Activated CD4-positive, alpha-beta memory T cell treated with anti-CD3 and anti-CD28 coated beads for 36 hours (primary cell): ENCODE data around the gene KCNIP1. TPM values are rescaled to one million over a fixed set of nuclear protein-coding genes. Genes with fewer than 3 reads are reported as not detected.

Experiments
- CTCF ChIA-PET: fragments of 350-600 bp; sonication (Branson Sonifier 250); formaldehyde crosslinking; loops from one replicate; lab custom pipeline; 2021; ENCODE audit warnings: antibody characterized with exemption, inconsistent platforms; lab: Charles Lee
- POLR2A ChIA-PET: fragments of 350-600 bp; sonication (Branson Sonifier 250); formaldehyde crosslinking; loops from one replicate; lab custom pipeline; 2021; ENCODE audit warnings: antibody characterized with exemption; lab: Charles Lee
- DNase-seq: peaks from one replicate; pipeline ENCODE4 v3.0.0-alpha.2; 2020
- H3K27ac Mint-ChIP-seq: one replicate; pipeline ENCODE4 v1.8.0; 2021; ENCODE audit warnings: mixed read lengths
- H3K27me3 Mint-ChIP-seq: one replicate; pipeline ENCODE4 v1.8.0; 2021; ENCODE audit warnings: mixed read lengths
- H3K36me3 Mint-ChIP-seq: one replicate; pipeline ENCODE4 v1.8.0; 2021; ENCODE audit warnings: mixed read lengths
- H3K4me1 Mint-ChIP-seq: one replicate; pipeline ENCODE4 v1.8.0; 2021; ENCODE audit warnings: low read depth, mixed read lengths
- H3K4me3 Mint-ChIP-seq: one replicate; pipeline ENCODE4 v1.8.0; 2021; ENCODE audit warnings: mild to moderate bottlenecking, mixed read lengths
- H3K9me3 Mint-ChIP-seq: one replicate; pipeline ENCODE4 v1.8.0; 2021; ENCODE audit warnings: mixed read lengths
- intact Hi-C: fragments of 100-400 bp; cut with micrococcal nuclease; formaldehyde crosslinking; loops from one replicate; pipeline ENCODE4 v1.15.1; 2023
- total RNA-seq, 2 experiments: library from RNA; stranded (reverse); gene quantifications; one replicate each; pipeline ENCODE4 v1.2.3, GENCODE V29; 2021

Gene KCNIP1
- total RNA-seq, 2 experiments from 2014 or later, result not detected

GRCh38 chr5:170485616-170485911 lies 18.3 kb upstream of the KCNIP1 start:
- Mint-ChIP-seq H3K27ac (no peak overlapping the region), H3K4me1 (no peaks in the 10 kb centered on the region), H3K36me3 (no peaks in the 10 kb centered on the region), H3K4me3 (no peak overlapping the region), H3K9me3 (no peaks in the 10 kb centered on the region), H3K27me3 (peaks cover 9% of the 10 kb centered on the region)
- DNase-seq, result no peak
- intact Hi-C loops, result no loop called here
- POLR2A ChIA-PET, result no interaction called here
- CTCF ChIA-PET, result no interaction called here

- POLR2A ChIA-PET, result no interaction called here
These were observed 17.4 kb upstream of the KCNIP1 start for GRCh38 chr5:170486371-170486770.

GRCh38 chr5:170488570-170488969 lies 15.2 kb upstream of the KCNIP1 start:
- ChIA-PET POLR2A (no interaction called here), CTCF (no interaction called here)
- peaks cover 9% of the 10 kb centered on the region for H3K27me3 Mint-ChIP-seq
- H3K9me3 Mint-ChIP-seq, result no peaks in the 10 kb centered on the region
- no peaks in the 10 kb centered on the region for H3K36me3 Mint-ChIP-seq
- no peak for DNase-seq
- intact Hi-C loops, result no loop called here
- no peak overlapping the region for H3K27ac Mint-ChIP-seq
- H3K4me3 Mint-ChIP-seq, result no peak overlapping the region
- no peaks in the 10 kb centered on the region for H3K4me1 Mint-ChIP-seq

More at GRCh38 chr5:170486371-170486770, 17.4 kb upstream of the KCNIP1 start:
- CTCF ChIA-PET, result no interaction called here
- no peak overlapping the region for H3K4me3 Mint-ChIP-seq
- peaks cover 9% of the 10 kb centered on the region for H3K27me3 Mint-ChIP-seq
- DNase-seq, result no peak
- H3K4me1 Mint-ChIP-seq, result no peaks in the 10 kb centered on the region
- no peak overlapping the region for H3K27ac Mint-ChIP-seq
- H3K9me3 Mint-ChIP-seq, result no peaks in the 10 kb centered on the region
- intact Hi-C loops, result no loop called here
- no peaks in the 10 kb centered on the region for H3K36me3 Mint-ChIP-seq

- Mint-ChIP-seq H3K4me3 (no peak overlapping the region), H3K27me3 (peaks cover 13% of the 10 kb centered on the region)
These were observed 14.6 kb upstream of the KCNIP1 start for GRCh38 chr5:170489199-170489598.

GRCh38 chr5:170490381-170490780 lies 13.4 kb upstream of the KCNIP1 start:
- Mint-ChIP-seq H3K4me1 (no peaks in the 10 kb centered on the region), H3K9me3 (no peaks in the 10 kb centered on the region), H3K36me3 (no peaks in the 10 kb centered on the region), H3K4me3 (no peak overlapping the region), H3K27me3 (peaks cover 15% of the 10 kb centered on the region), H3K27ac (no peak overlapping the region)
- POLR2A ChIA-PET, result no interaction called here
- no peak for DNase-seq
- intact Hi-C loops, result no loop called here
- CTCF ChIA-PET, result no interaction called here

More at GRCh38 chr5:170489199-170489598, 14.6 kb upstream of the KCNIP1 start:
- ChIA-PET POLR2A (no interaction called here), CTCF (no interaction called here)
- no peak for DNase-seq
- intact Hi-C loops, result no loop called here
- H3K9me3 Mint-ChIP-seq, result no peaks in the 10 kb centered on the region
- no peak overlapping the region for H3K27ac Mint-ChIP-seq
- H3K36me3 Mint-ChIP-seq, result no peaks in the 10 kb centered on the region
- H3K4me1 Mint-ChIP-seq, result no peaks in the 10 kb centered on the region

GRCh38 chr5:170491479-170491878 lies 12.3 kb upstream of the KCNIP1 start:
- Mint-ChIP-seq H3K36me3 (no peaks in the 10 kb centered on the region), H3K4me3 (no peak overlapping the region), H3K4me1 (no peaks in the 10 kb centered on the region), H3K27me3 (peaks cover 24% of the 10 kb centered on the region), H3K9me3 (no peaks in the 10 kb centered on the region), H3K27ac (no peak overlapping the region)
- DNase-seq, result no peak
- POLR2A ChIA-PET, result no interaction called here
- intact Hi-C loops, result no loop called here
- CTCF ChIA-PET, result interaction anchor here (1.4 kb wide), 1 partner anchor 57 kb away, joined by 6 read pairs; no protein-coding TSS in a partner anchor

GRCh38 chr5:170493028-170493820 lies 10.6 kb upstream of the KCNIP1 start:
- POLR2A ChIA-PET, result no interaction called here
- CTCF ChIA-PET, result no interaction called here
- H3K4me3 Mint-ChIP-seq, result no peak overlapping the region
- intact Hi-C loops, result no loop called here
- peaks cover 32% of the 10 kb centered on the region for H3K27me3 Mint-ChIP-seq
- no peak for DNase-seq
- H3K9me3 Mint-ChIP-seq, result no peaks in the 10 kb centered on the region
- no peaks in the 10 kb centered on the region for H3K36me3 Mint-ChIP-seq
- H3K4me1 Mint-ChIP-seq, result no peaks in the 10 kb centered on the region
- H3K27ac Mint-ChIP-seq, result no peak overlapping the region

GRCh38 chr5:170494041-170494440 lies 9.8 kb upstream of the KCNIP1 start:
- H3K4me3 Mint-ChIP-seq, result no peak overlapping the region
- H3K4me1 Mint-ChIP-seq, result no peaks in the 10 kb centered on the region
- CTCF ChIA-PET, result no interaction called here
- no peak overlapping the region for H3K27ac Mint-ChIP-seq
- intact Hi-C loops, result no loop called here
- no peaks in the 10 kb centered on the region for H3K36me3 Mint-ChIP-seq
- H3K27me3 Mint-ChIP-seq, result peaks cover 29% of the 10 kb centered on the region
- no peaks in the 10 kb centered on the region for H3K9me3 Mint-ChIP-seq
- POLR2A ChIA-PET, result no interaction called here
- DNase-seq, result no peak

- H3K4me3 Mint-ChIP-seq, result no peak overlapping the region
- POLR2A ChIA-PET, result no interaction called here
- CTCF ChIA-PET, result interaction anchor here (1.6 kb wide), 1 partner anchor 61 kb away, joined by 4 read pairs; no protein-coding TSS in a partner anchor
- H3K27me3 Mint-ChIP-seq, result peaks cover 42% of the 10 kb centered on the region
- no peaks in the 10 kb centered on the region for H3K36me3 Mint-ChIP-seq
- no peaks in the 10 kb centered on the region for H3K4me1 Mint-ChIP-seq
- no peak overlapping the region for H3K27ac Mint-ChIP-seq
- peaks cover 3% of the 10 kb centered on the region for H3K9me3 Mint-ChIP-seq
- no peak for DNase-seq
- intact Hi-C loops, result no loop called here
These were observed 7.8 kb upstream of the KCNIP1 start for GRCh38 chr5:170495825-170496661.

- ChIA-PET CTCF (interaction anchor here (1.6 kb wide), 1 partner anchor 62 kb away, joined by 4 read pairs; no protein-coding TSS in a partner anchor), POLR2A (no interaction called here)
- H3K4me1 Mint-ChIP-seq, result no peaks in the 10 kb centered on the region
- peaks cover 43% of the 10 kb centered on the region for H3K27me3 Mint-ChIP-seq
- intact Hi-C loops, result no loop called here
- H3K27ac Mint-ChIP-seq, result no peak overlapping the region
- no peak overlapping the region for H3K4me3 Mint-ChIP-seq
- H3K36me3 Mint-ChIP-seq, result no peaks in the 10 kb centered on the region
- H3K9me3 Mint-ChIP-seq, result peaks cover 3% of the 10 kb centered on the region
- DNase-seq, result no peak
These were observed 7.2 kb upstream of the KCNIP1 start for GRCh38 chr5:170496662-170497028.

- Mint-ChIP-seq H3K27ac (no peak overlapping the region), H3K36me3 (no peaks in the 10 kb centered on the region), H3K4me1 (no peaks in the 10 kb centered on the region), H3K4me3 (no peak overlapping the region), H3K9me3 (peaks cover 3% of the 10 kb centered on the region), H3K27me3 (peaks cover 49% of the 10 kb centered on the region)
- intact Hi-C loops, result no loop called here
- DNase-seq, result no peak
- ChIA-PET POLR2A (no interaction called here), CTCF (interaction anchor here (1.6 kb wide), 1 partner anchor 62 kb away, joined by 4 read pairs; no protein-coding TSS in a partner anchor)
These were observed 6.3 kb upstream of the KCNIP1 start for GRCh38 chr5:170497311-170498038.

- ChIA-PET POLR2A (no interaction called here), CTCF (no interaction called here)
- Mint-ChIP-seq H3K4me1 (no peaks in the 10 kb centered on the region), H3K27me3 (peaks cover 52% of the 10 kb centered on the region), H3K27ac (no peak overlapping the region), H3K36me3 (no peaks in the 10 kb centered on the region), H3K4me3 (no peak overlapping the region), H3K9me3 (peaks cover 3% of the 10 kb centered on the region)
- intact Hi-C loops, result no loop called here
- DNase-seq, result no peak
These were observed 4.9 kb upstream of the KCNIP1 start for GRCh38 chr5:170498811-170499351.
